ENCODE data around the gene GPR156.

- no peak for TF ChIP-seq EZH2 (IDR thresholded peaks at IDR 0.05; ENCODE audit: insufficient read depth, poor library complexity, severe bottlenecking)
- no peak for TF ChIP-seq EZH2phosphoT487 (IDR thresholded peaks at IDR 0.05; ENCODE audit: insufficient read depth, low read depth)
Observed at GRCh38 chr3:120196333-120196732, 88.7 kb downstream of the GPR156 start.
